Measurements from ENCODE around the gene ZNF778.

ZNF778 gene

DNA sequence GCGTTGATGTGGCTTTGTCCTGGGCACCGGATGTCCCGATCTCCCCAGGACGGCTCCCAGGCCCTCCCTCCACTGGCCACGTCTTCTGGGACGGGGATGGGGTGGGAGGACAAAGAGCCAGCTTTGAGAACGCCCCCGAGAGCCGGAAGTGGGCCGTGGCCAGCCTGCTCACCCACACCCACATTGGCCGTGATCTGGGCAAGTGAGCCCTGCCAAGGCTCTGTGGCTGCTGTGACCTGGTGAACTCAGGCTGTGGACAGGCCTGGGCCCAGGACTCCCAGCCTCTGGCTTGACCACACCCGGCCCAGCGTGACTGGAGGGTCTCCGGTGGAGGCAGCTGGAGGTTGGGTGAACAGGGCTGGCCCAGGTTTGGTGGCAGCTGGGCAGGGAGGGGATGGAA, 42.6 kb upstream of the ZNF778 start:
- Histone ChIP-seq H3K27ac (replicated peaks) (no peak overlapping the region), H3K27me3 (ENCODE audit: insufficient read depth, poor library complexity, severe bottlenecking) (no peaks in the 10 kb centered on the region), H3K4me3 (replicated peaks; ENCODE audit: insufficient read depth, low read length) (no peak overlapping the region)
- TF ChIP-seq SPI1 (IDR thresholded peaks at IDR 0.05; ENCODE audit: borderline replicate concordance, low read depth), result no peak
- no peak for TF ChIP-seq POLR2AphosphoS5 (IDR thresholded peaks at IDR 0.05; ENCODE audit: low read depth)
- no peak for TF ChIP-seq GABPA (IDR thresholded peaks at IDR 0.05; ENCODE audit: low read depth)
- TF ChIP-seq REST (IDR thresholded peaks at IDR 0.05; ENCODE audit: insufficient replicate concordance, low read depth), result no peak
- TF ChIP-seq CTCF (IDR thresholded peaks at IDR 0.05; ENCODE audit: insufficient read depth, low read length), result no peak
- DNase-seq (ENCODE audit: low read depth in 1 of 2, low spot score in 1 of 2), result no peak

DNA sequence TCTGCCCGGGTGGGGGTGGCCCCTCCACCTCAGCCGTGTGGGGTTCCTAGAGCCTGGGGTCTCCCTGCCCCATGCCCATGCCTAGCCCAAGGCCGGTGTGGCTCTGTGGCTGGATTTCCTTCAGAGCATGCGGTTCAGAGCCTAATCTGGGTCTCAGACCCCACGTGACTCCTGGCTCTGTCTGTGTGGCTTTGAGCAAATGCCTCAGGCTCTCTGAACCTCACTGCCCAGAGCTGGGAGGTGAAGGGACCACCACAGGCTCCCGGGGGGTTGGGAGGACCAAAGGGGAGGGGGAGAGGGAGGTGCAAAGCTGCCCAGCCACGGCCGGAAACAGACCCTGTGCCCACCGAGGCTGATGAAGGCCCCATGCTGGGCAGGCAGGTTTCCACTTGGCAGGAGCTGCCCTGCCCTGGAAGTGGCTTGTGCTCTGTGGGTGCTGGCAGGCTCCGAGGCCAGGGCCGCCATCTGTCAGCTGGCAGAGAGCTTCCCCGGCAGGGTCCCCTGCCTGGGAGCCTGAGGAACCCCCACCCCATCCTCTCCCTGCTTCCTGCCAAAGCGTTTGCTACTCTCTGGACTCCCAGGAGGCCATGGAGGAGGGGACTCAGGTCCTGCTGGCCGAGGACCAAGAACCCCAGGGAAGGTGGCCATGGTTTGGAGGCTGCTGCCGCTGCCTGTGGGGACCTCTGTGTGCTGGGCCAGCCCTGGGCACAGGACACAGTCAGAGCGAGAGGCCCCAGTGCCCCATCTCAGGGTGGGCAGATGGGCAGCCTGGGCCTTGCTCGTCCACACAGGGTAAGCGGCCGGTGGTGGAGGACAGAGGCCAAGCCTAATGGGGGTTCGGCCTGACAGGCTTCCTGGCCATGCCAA, 42.0 kb upstream of the ZNF778 start:
- no peaks in the 10 kb centered on the region for H3K27me3 ChIP-seq (ENCODE audit: insufficient read depth, poor library complexity, severe bottlenecking)
- H3K4me3 ChIP-seq (replicated peaks; ENCODE audit: insufficient read depth, low read length), result no peak overlapping the region
- TF ChIP-seq GABPA (IDR thresholded peaks at IDR 0.05; ENCODE audit: low read depth) (no peak), POLR2AphosphoS5 (IDR thresholded peaks at IDR 0.05; ENCODE audit: low read depth) (no peak), REST (IDR thresholded peaks at IDR 0.05; ENCODE audit: insufficient replicate concordance, low read depth) (no peak), CTCF (IDR thresholded peaks at IDR 0.05; ENCODE audit: insufficient read depth, low read length) (no peak), SPI1 (IDR thresholded peaks at IDR 0.05; ENCODE audit: borderline replicate concordance, low read depth) (no peak)
- no peak for DNase-seq (ENCODE audit: low read depth in 1 of 2, low spot score in 1 of 2)
- H3K27ac ChIP-seq (replicated peaks), result no peak overlapping the region

GRCh38 chr16:89176147-89176690, 41.3 kb upstream of the ZNF778 start:
- no peak for DNase-seq (ENCODE audit: low read depth in 1 of 2, low spot score in 1 of 2)
- no peak overlapping the region for H3K27ac ChIP-seq (replicated peaks)
- H3K27me3 ChIP-seq (ENCODE audit: insufficient read depth, poor library complexity, severe bottlenecking), result no peaks in the 10 kb centered on the region
- no peak overlapping the region for H3K4me3 ChIP-seq (replicated peaks; ENCODE audit: insufficient read depth, low read length)
- no peak for TF ChIP-seq POLR2AphosphoS5 (IDR thresholded peaks at IDR 0.05; ENCODE audit: low read depth)
- no peak for TF ChIP-seq GABPA (IDR thresholded peaks at IDR 0.05; ENCODE audit: low read depth)
- no peak for TF ChIP-seq SPI1 (IDR thresholded peaks at IDR 0.05; ENCODE audit: borderline replicate concordance, low read depth)
- no peak for TF ChIP-seq REST (IDR thresholded peaks at IDR 0.05; ENCODE audit: insufficient replicate concordance, low read depth)
- TF ChIP-seq CTCF (IDR thresholded peaks at IDR 0.05; ENCODE audit: insufficient read depth, low read length), result no peak

Data from HL-60 (cell line).